HFFc6 (cell line): ENCODE results near the gene ZSCAN30. TPM values are rescaled to one million over a fixed set of nuclear protein-coding genes. Genes with fewer than 3 reads are reported as not detected.
A peak's percentile ranks its signal among the peaks of the same experiment; 100 is the strongest.

Experiments used
- DNase-seq: peaks from one replicate; pipeline ENCODE4 v3.0.0-alpha.2; 2018
- H3K27ac Mint-ChIP-seq: 2 replicates; pipeline ENCODE4 v1.8.0; 2020; ENCODE audit warnings: mild to moderate bottlenecking, mixed read lengths
- H3K27me3 Mint-ChIP-seq: 2 replicates; pipeline ENCODE4 v1.8.0; 2021; ENCODE audit warnings: mild to moderate bottlenecking, moderate library complexity, mixed read lengths; ENCODE audit not compliant: insufficient read depth
- H3K36me3 Mint-ChIP-seq: 2 replicates; pipeline ENCODE4 v1.8.0; 2021; ENCODE audit warnings: low read depth, mixed read lengths
- H3K4me1 Mint-ChIP-seq: 2 replicates; pipeline ENCODE4 v1.8.0; 2020; ENCODE audit warnings: low read depth, mixed read lengths
- H3K4me3 Mint-ChIP-seq: 2 replicates; pipeline ENCODE4 v1.8.0; 2020; ENCODE audit warnings: mild to moderate bottlenecking, moderate library complexity, mixed read lengths
- H3K9me3 Mint-ChIP-seq: 2 replicates; pipeline ENCODE4 v1.8.0; 2020; ENCODE audit warnings: mild to moderate bottlenecking, mixed read lengths
- total RNA-seq, 6 experiments: library from RNA; stranded (reverse); fragmentation: NEBNext Ultra II Directional; extraction: Animal tissue kit (Norgen Biotek cat#: 25700); gene quantifications; 2 replicates in 1 of 6; 3 replicates in 5 of 6; pipeline ENCODE4 v1.2.3, GENCODE V29; 2021
- TF ChIP-seq, protein P1 (sequence below): fragments of 200-600 bp; sonication (generic); IDR thresholded peaks from 2 replicates; pipeline ENCODE4 v1.5.0; 2021; ENCODE audit warnings: antibody characterized with exemption, mild to moderate bottlenecking

Gene ZSCAN30
- total RNA-seq, 6 experiments from 2014 or later, result 10.9 to 16.1 (median 14.7) TPM

DNA sequence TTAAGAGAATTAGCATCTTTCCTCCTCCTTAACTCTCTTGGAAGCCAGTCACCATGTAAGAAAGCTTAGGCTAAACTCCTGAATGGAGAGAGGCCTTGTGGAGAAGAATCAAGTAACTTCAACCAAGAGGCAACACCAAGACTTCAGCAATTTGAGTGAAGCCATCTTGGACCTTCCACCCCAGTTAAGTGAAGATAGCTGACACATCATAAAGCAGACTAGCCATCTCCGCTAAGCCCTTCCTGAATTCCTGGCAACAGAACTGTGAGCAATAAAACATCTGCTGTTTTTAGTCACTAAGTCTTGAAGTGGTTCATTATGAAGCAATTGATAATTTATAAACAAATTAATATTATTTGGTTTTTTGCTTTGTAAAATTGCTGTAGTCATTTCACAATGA lies 50.7 kb downstream of the ZSCAN30 start:
- peaks cover 24% of the 10 kb centered on the region for H3K9me3 Mint-ChIP-seq
- no peak for DNase-seq
- no peak overlapping the region for H3K4me3 Mint-ChIP-seq
- TF ChIP-seq, protein P1, sequence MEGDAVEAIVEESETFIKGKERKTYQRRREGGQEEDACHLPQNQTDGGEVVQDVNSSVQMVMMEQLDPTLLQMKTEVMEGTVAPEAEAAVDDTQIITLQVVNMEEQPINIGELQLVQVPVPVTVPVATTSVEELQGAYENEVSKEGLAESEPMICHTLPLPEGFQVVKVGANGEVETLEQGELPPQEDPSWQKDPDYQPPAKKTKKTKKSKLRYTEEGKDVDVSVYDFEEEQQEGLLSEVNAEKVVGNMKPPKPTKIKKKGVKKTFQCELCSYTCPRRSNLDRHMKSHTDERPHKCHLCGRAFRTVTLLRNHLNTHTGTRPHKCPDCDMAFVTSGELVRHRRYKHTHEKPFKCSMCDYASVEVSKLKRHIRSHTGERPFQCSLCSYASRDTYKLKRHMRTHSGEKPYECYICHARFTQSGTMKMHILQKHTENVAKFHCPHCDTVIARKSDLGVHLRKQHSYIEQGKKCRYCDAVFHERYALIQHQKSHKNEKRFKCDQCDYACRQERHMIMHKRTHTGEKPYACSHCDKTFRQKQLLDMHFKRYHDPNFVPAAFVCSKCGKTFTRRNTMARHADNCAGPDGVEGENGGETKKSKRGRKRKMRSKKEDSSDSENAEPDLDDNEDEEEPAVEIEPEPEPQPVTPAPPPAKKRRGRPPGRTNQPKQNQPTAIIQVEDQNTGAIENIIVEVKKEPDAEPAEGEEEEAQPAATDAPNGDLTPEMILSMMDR, result no peak
- H3K27me3 Mint-ChIP-seq, result peaks cover 3% of the 10 kb centered on the region; the same call in 1 of the 2 replicates
- H3K4me1 Mint-ChIP-seq, result no peaks in the 10 kb centered on the region
- no peak overlapping the region for H3K27ac Mint-ChIP-seq
- H3K36me3 Mint-ChIP-seq, result peaks cover 23% of the 10 kb centered on the region

GRCh38 chr18:35236571-35237363 lies 53.3 kb downstream of the ZSCAN30 start:
- no peak for DNase-seq
- no peaks in the 10 kb centered on the region for H3K36me3 Mint-ChIP-seq

DNA sequence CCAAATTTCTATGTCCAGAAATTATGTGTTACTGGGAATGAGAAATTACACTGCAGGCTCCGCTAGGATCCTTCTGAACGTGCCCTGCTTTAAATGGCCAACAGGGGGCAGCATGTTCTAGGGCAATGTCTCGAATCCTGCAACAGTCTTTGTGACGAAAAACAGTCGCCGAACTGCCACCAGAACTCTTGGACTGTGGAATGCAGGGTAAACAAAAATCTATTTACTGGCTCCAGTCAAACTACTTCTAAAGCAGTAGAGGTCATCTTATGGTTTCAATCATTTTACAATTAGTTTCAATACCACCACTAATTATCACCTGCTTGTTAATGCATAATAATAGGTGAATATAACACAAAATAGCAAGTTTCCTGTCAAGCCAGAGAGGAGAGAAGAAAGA lies 59.0 kb downstream of the ZSCAN30 start:
- no peaks in the 10 kb centered on the region for H3K9me3 Mint-ChIP-seq
- no peaks in the 10 kb centered on the region for H3K36me3 Mint-ChIP-seq
- H3K4me1 Mint-ChIP-seq, result peaks cover 5% of the 10 kb centered on the region
- peaks cover 3% of the 10 kb centered on the region for H3K27me3 Mint-ChIP-seq
- TF ChIP-seq, protein P1, result peak; percentile 98
- H3K27ac Mint-ChIP-seq, result no peak overlapping the region
- peak overlapping the region; percentile 86 for H3K4me3 Mint-ChIP-seq
- DNase-seq, result peak; percentile 60

More at GRCh38 chr18:35236571-35237363, 53.3 kb downstream of the ZSCAN30 start:
- Mint-ChIP-seq H3K4me1 (no peaks in the 10 kb centered on the region), H3K27me3 (peaks cover 3% of the 10 kb centered on the region; the same call in 1 of the 2 replicates), H3K27ac (peak overlapping the region; percentile 4; the same call in 1 of the 2 replicates), H3K9me3 (no peaks in the 10 kb centered on the region), H3K4me3 (no peak overlapping the region)
- TF ChIP-seq, protein P1, result no peak

GRCh38 chr18:35227254-35227653 lies 62.8 kb downstream of the ZSCAN30 start:
- H3K27ac Mint-ChIP-seq, result no peak overlapping the region
- TF ChIP-seq, protein P1, result no peak
- peaks cover 2% of the 10 kb centered on the region for H3K27me3 Mint-ChIP-seq
- H3K36me3 Mint-ChIP-seq, result no peaks in the 10 kb centered on the region
- no peak overlapping the region for H3K4me3 Mint-ChIP-seq
- H3K9me3 Mint-ChIP-seq, result no peaks in the 10 kb centered on the region
- H3K4me1 Mint-ChIP-seq, result peaks cover 5% of the 10 kb centered on the region
- DNase-seq, result peak; percentile 1

DNA sequence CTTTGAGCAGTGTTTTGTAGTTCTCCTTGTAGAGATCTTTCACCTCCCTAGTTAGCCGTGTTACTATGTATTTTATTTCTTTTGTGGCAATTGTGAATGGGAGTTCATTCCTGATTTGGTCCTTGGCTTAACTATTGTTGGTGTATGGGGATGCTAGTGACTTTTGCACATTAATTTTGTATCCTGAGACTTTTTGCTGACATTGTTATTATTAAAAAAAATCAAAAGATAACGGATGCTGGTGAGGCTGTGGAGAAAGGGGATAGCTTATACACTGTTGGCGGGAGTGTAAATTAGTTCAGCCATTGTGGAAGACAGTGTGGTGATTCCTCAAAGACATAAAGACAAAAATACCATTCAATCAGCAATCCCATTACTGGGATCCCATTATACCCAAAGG lies 66.2 kb downstream of the ZSCAN30 start:
- peaks cover 2% of the 10 kb centered on the region for H3K27me3 Mint-ChIP-seq
- H3K27ac Mint-ChIP-seq, result no peak overlapping the region
- no peaks in the 10 kb centered on the region for H3K36me3 Mint-ChIP-seq
- H3K4me1 Mint-ChIP-seq, result no peaks in the 10 kb centered on the region
- H3K9me3 Mint-ChIP-seq, result no peaks in the 10 kb centered on the region
- no peak overlapping the region for H3K4me3 Mint-ChIP-seq
- DNase-seq, result no peak
- TF ChIP-seq, protein P1, result no peak
